ENCODE measurements around the gene PTTG1IP. TPM values are rescaled to one million over a fixed set of nuclear protein-coding genes. Genes with fewer than 3 reads are reported as not detected.

PTTG1IP gene
- total RNA-seq, 1 donor from 2014 or later, result 107 TPM

- no peak for DNase-seq (ENCODE audit: low read depth)
- Histone ChIP-seq H3K4me3 (ENCODE audit: low read depth, low read length) (no peak overlapping the region), H3K27me3 (ENCODE audit: control insufficient read depth, insufficient read depth, low read length) (no peaks in the 10 kb centered on the region), H3K36me3 (ENCODE audit: control insufficient read depth, insufficient read depth, low read length) (peaks cover 28% of the 10 kb centered on the region)
- no peak for FAIRE-seq
- TF ChIP-seq, protein P1, sequence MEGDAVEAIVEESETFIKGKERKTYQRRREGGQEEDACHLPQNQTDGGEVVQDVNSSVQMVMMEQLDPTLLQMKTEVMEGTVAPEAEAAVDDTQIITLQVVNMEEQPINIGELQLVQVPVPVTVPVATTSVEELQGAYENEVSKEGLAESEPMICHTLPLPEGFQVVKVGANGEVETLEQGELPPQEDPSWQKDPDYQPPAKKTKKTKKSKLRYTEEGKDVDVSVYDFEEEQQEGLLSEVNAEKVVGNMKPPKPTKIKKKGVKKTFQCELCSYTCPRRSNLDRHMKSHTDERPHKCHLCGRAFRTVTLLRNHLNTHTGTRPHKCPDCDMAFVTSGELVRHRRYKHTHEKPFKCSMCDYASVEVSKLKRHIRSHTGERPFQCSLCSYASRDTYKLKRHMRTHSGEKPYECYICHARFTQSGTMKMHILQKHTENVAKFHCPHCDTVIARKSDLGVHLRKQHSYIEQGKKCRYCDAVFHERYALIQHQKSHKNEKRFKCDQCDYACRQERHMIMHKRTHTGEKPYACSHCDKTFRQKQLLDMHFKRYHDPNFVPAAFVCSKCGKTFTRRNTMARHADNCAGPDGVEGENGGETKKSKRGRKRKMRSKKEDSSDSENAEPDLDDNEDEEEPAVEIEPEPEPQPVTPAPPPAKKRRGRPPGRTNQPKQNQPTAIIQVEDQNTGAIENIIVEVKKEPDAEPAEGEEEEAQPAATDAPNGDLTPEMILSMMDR (IDR thresholded peaks at IDR 0.05; ENCODE audit: insufficient read depth, low read length, severe bottlenecking), result no peak
Measured at GRCh38 chr21:44849616-44850130, 23.8 kb downstream of the PTTG1IP start.

DNA sequence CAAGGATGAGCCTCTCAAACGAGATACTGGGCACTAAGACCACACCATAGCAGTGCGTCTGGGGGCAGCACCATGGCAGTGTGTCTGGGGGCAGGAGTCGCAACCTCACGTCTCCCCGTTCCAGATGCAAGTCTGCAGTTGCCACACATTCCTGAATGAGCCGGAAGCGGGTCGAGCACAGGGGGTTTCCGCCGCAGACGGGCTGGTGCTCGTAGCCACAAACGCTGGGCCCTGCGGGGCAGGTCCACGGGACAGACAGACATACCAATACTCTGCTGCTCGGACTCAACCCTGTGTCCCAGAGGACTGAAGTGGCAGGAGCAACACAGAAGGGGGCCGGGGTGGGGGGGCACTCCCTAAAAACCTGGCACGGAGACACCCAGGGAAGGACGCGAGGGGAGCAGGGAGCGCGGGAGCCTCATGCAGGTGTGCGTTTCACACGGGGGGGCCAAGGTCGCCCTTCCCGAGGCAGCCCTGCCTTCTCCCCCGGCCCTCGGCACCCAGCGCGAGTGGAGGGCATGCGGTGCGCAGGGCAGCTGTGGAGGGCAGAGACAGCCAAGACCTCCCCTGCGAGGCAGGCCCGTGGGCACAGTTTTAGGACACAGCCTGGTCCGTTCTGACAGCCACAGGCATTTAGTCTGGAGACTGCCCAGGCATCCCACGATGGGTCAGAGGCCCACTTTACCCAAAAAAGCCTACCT lies 24.5 kb downstream of the PTTG1IP start:
- no peaks in the 10 kb centered on the region for H3K27me3 ChIP-seq (ENCODE audit: control insufficient read depth, insufficient read depth, low read length)
- TF ChIP-seq, protein P1 (IDR thresholded peaks at IDR 0.05; ENCODE audit: insufficient read depth, low read length, severe bottlenecking), result no peak
- peaks cover 24% of the 10 kb centered on the region for H3K36me3 ChIP-seq (ENCODE audit: control insufficient read depth, insufficient read depth, low read length)
- DNase-seq (ENCODE audit: low read depth) (no peak), FAIRE-seq (no peak)
- H3K4me3 ChIP-seq (ENCODE audit: low read depth, low read length), result no peak overlapping the region

DNA sequence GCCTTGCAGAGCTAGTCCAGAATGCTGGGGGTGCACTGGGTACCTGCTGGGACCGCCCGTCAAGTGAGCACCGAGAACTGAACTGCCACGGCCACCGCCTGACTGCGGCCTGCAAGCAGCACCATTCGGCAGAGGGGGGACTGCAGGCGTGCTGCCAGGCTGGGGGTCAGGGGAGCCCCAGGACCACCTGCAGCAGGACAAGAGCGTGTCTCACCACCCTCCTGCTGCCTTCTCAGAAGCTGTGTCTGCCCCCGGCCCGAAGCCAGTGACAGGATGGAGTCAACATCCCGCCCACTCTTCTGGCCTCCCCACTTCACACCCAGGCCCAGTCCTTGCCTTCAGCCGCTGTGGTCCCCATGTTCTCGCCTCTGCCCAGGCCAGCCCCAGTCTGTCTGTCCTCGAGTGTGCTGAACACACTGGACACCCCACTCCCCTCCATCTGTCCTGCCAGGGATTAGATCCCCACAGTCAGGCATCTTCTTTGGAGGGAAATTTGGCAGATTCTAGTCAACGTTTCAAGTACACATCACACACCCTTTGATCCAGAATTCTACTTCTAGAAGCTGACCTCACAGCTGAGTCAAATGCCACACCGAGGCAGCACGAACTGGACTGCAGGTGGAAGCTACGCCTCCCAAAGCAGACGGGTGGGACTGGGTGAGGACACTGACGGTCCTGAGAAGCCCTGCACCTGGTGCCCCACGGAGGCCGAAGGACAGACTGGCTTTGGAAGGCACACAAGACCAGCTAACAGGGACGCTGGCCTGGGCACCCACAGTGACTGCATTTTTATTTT lies 26.0 kb downstream of the PTTG1IP start:
- Histone ChIP-seq H3K27me3 (ENCODE audit: control insufficient read depth, insufficient read depth, low read length) (no peaks in the 10 kb centered on the region), H3K36me3 (ENCODE audit: control insufficient read depth, insufficient read depth, low read length) (peaks cover 14% of the 10 kb centered on the region), H3K4me3 (ENCODE audit: low read depth, low read length) (no peak overlapping the region)
- DNase-seq (ENCODE audit: low read depth) (no peak), FAIRE-seq (no peak)
- TF ChIP-seq, protein P1 (IDR thresholded peaks at IDR 0.05; ENCODE audit: insufficient read depth, low read length, severe bottlenecking), result no peak

- FAIRE-seq, result no peak
- Histone ChIP-seq H3K4me3 (ENCODE audit: low read depth, low read length) (no peak overlapping the region), H3K36me3 (ENCODE audit: control insufficient read depth, insufficient read depth, low read length) (peaks cover 12% of the 10 kb centered on the region), H3K27me3 (ENCODE audit: control insufficient read depth, insufficient read depth, low read length) (no peaks in the 10 kb centered on the region)
- peak; percentile 48 for DNase-seq (ENCODE audit: low read depth)
- TF ChIP-seq, protein P1 (IDR thresholded peaks at IDR 0.05; ENCODE audit: insufficient read depth, low read length, severe bottlenecking), result no peak
Measured at GRCh38 chr21:44846485-44847260, 26.8 kb downstream of the PTTG1IP start.

DNA sequence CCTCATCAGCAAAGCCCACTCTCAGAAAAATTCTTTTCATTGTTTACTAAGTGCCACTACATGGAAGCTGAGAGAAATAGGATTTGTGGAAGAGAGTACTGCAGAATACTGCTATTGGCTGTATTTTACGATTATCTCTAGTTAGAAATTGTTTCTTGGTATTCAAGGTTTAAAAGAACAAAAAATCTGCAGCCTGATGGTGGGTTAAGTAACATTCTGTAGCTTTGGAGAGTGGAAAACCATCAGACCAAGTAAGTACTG lies 27.3 kb downstream of the PTTG1IP start:
- FAIRE-seq, result no peak
- DNase-seq (ENCODE audit: low read depth), result no peak
- peaks cover 12% of the 10 kb centered on the region for H3K36me3 ChIP-seq (ENCODE audit: control insufficient read depth, insufficient read depth, low read length)

More for the DNA sequence above, 27.3 kb downstream of the PTTG1IP start:
- Histone ChIP-seq H3K4me3 (ENCODE audit: low read depth, low read length) (peak overlapping the region; percentile 28), H3K27me3 (ENCODE audit: control insufficient read depth, insufficient read depth, low read length) (no peaks in the 10 kb centered on the region)
- TF ChIP-seq, protein P1 (IDR thresholded peaks at IDR 0.05; ENCODE audit: insufficient read depth, low read length, severe bottlenecking), result no peak
